HG03064 (cell line): ENCODE data around the gene CCDC192.

Experiments
- ATAC-seq: cut with Tn5 transposase; IDR thresholded peaks from one replicate; pipeline ENCODE4 v1.9.1; 2021; ENCODE audit warnings: low read depth; ENCODE audit not compliant: unreplicated experiment

The CCDC192 gene

GRCh38 chr5:127969651-127970050 lies 266.5 kb downstream of the CCDC192 start:
- no peak for ATAC-seq

GRCh38 chr5:127970081-127970480 lies 266.9 kb downstream of the CCDC192 start:
- no peak for ATAC-seq

GRCh38 chr5:127970854-127971425 lies 267.7 kb downstream of the CCDC192 start:
- ATAC-seq: no peak

- no peak for ATAC-seq
These were observed 272.8 kb downstream of the CCDC192 start for GRCh38 chr5:127975961-127976360.

GRCh38 chr5:127976525-127976924 lies 273.3 kb downstream of the CCDC192 start:
- ATAC-seq: no peak

GRCh38 chr5:127976991-127977717 lies 274.0 kb downstream of the CCDC192 start:
- ATAC-seq: no peak

GRCh38 chr5:127978738-127979300 lies 275.6 kb downstream of the CCDC192 start:
- ATAC-seq: no peak

- no peak for ATAC-seq
These were observed 276.3 kb downstream of the CCDC192 start for GRCh38 chr5:127979475-127979874.

GRCh38 chr5:127980843-127981242 lies 277.7 kb downstream of the CCDC192 start:
- no peak for ATAC-seq

- no peak for ATAC-seq
These were observed 278.3 kb downstream of the CCDC192 start for GRCh38 chr5:127981498-127981897.

- no peak for ATAC-seq
These were observed 282.7 kb downstream of the CCDC192 start for GRCh38 chr5:127985811-127986325.

GRCh38 chr5:127987354-127988145 lies 284.4 kb downstream of the CCDC192 start:
- ATAC-seq: no peak

GRCh38 chr5:127988146-127988760 lies 285.1 kb downstream of the CCDC192 start:
- no peak for ATAC-seq
